ENCODE measurements around the gene TOR4A.

TOR4A gene

GRCh38 chr9:137281345-137282116 lies 4.0 kb downstream of the TOR4A start:
- Histone ChIP-seq H3K18ac (ENCODE audit: low read length) (peak overlapping the region; percentile 97), H3K4me3 (ENCODE audit: low read length in 2 of 2) (peak overlapping the region in 1 of 2 donors; percentile 81), H3K9ac (ENCODE audit: low read depth, low read length, poor library complexity) (peak overlapping the region; percentile 77), H3K27ac (replicated peaks; ENCODE audit: low read length) (no peak overlapping the region), H3K4me1 (ENCODE audit: control insufficient read depth in 2 of 2, insufficient read depth in 1 of 2, low read depth in 1 of 2, low read length in 2 of 2) (peaks cover 11 to 18% of the 10 kb centered on the region in 2 donors), H3K36me3 (replicated peaks in 1 of 2; ENCODE audit: control insufficient read depth in 2 of 2, insufficient read depth in 2 of 2, low read length in 2 of 2) (peaks cover 0 to 7% of the 10 kb centered on the region in 2 donors), H4K8ac (ENCODE audit: low read depth, low read length) (no peak overlapping the region), H2BK15ac (ENCODE audit: low read length) (peak overlapping the region; percentile 92), H2BK12ac (ENCODE audit: low read length) (no peak overlapping the region), H2BK120ac (ENCODE audit: low read depth, low read length) (peak overlapping the region; percentile 54), H3K4ac (ENCODE audit: low read length) (no peak overlapping the region), H2AFZ (ENCODE audit: low read length) (no peak overlapping the region), H3K4me2 (ENCODE audit: insufficient read depth, low read length, poor library complexity, severe bottlenecking) (peak overlapping the region; percentile 76), H3K27me3 (ENCODE audit: control insufficient read depth in 3 of 3, insufficient read depth in 3 of 3, low read depth in 1 of 3, low read length in 3 of 3) (peaks cover 0 to 39% (median 9%) of the 10 kb centered on the region in 3 experiments), H3K14ac (ENCODE audit: low read length) (peak overlapping the region; percentile 96), H2BK5ac (ENCODE audit: low read length) (no peak overlapping the region), H3K9me3 (replicated peaks in 1 of 2; ENCODE audit: control insufficient read depth in 2 of 2, insufficient read depth in 1 of 2, low read depth in 1 of 2, low read length in 2 of 2) (peaks cover 3 to 12% of the 10 kb centered on the region in 2 donors), H3K79me1 (ENCODE audit: low read depth, low read length) (peaks cover 5% of the 10 kb centered on the region), H4K91ac (ENCODE audit: low read depth, low read length, poor library complexity) (no peak overlapping the region), H3K23ac (ENCODE audit: low read depth, low read length, poor library complexity) (peak overlapping the region; percentile 31), H2AK5ac (ENCODE audit: low read depth, low read length) (peak overlapping the region; percentile 98)
- no CpG with 5 or more reads among the region's 39 CpGs for WGBS, 2 donors (ENCODE audit: extremely low coverage in 2 of 2, insufficient read length in 2 of 2, insufficient replicate concordance in 1 of 2)
- peak; percentile 37 for DNase-seq (ENCODE audit: low spot score)

GRCh38 chr9:137286975-137287383 lies 9.5 kb downstream of the TOR4A start:
- no CpG with 5 or more reads among the region's 14 CpGs for WGBS, 2 donors (ENCODE audit: extremely low coverage in 2 of 2, insufficient read length in 2 of 2, insufficient replicate concordance in 1 of 2)
- no peak overlapping the region for H4K91ac ChIP-seq (ENCODE audit: low read depth, low read length, poor library complexity)

GRCh38 chr9:137293094-137293481 lies 15.6 kb downstream of the TOR4A start:
- Histone ChIP-seq H3K4ac (ENCODE audit: low read length) (no peak overlapping the region), H3K9me3 (replicated peaks in 1 of 2; ENCODE audit: control insufficient read depth in 2 of 2, insufficient read depth in 1 of 2, low read depth in 1 of 2, low read length in 2 of 2) (peaks cover 0 to 10% of the 10 kb centered on the region in 2 donors), H2BK12ac (ENCODE audit: low read length) (no peak overlapping the region), H3K4me3 (ENCODE audit: low read length in 2 of 2) (no peak overlapping the region), H2AFZ (ENCODE audit: low read length) (peak overlapping the region; percentile 55), H4K91ac (ENCODE audit: low read depth, low read length, poor library complexity) (no peak overlapping the region), H3K23ac (ENCODE audit: low read depth, low read length, poor library complexity) (no peak overlapping the region), H2BK15ac (ENCODE audit: low read length) (no peak overlapping the region), H3K9ac (ENCODE audit: low read depth, low read length, poor library complexity) (no peak overlapping the region), H4K8ac (ENCODE audit: low read depth, low read length) (peak overlapping the region; percentile 65), H3K18ac (ENCODE audit: low read length) (peak overlapping the region; percentile 64), H3K36me3 (replicated peaks in 1 of 2; ENCODE audit: control insufficient read depth in 2 of 2, insufficient read depth in 2 of 2, low read length in 2 of 2) (peaks cover 0 to 3% of the 10 kb centered on the region in 2 donors), H3K79me1 (ENCODE audit: low read depth, low read length) (peaks cover 2% of the 10 kb centered on the region), H2AK5ac (ENCODE audit: low read depth, low read length) (no peak overlapping the region), H3K14ac (ENCODE audit: low read length) (no peak overlapping the region), H3K27me3 (ENCODE audit: control insufficient read depth in 3 of 3, insufficient read depth in 3 of 3, low read depth in 1 of 3, low read length in 3 of 3) (peaks cover 0 to 9% (median 2%) of the 10 kb centered on the region in 3 experiments), H2BK5ac (ENCODE audit: low read length) (no peak overlapping the region), H3K4me1 (ENCODE audit: control insufficient read depth in 2 of 2, insufficient read depth in 1 of 2, low read depth in 1 of 2, low read length in 2 of 2) (peaks cover 16 to 17% of the 10 kb centered on the region in 2 donors), H3K27ac (replicated peaks; ENCODE audit: low read length) (no peak overlapping the region), H3K4me2 (ENCODE audit: insufficient read depth, low read length, poor library complexity, severe bottlenecking) (no peak overlapping the region), H2BK120ac (ENCODE audit: low read depth, low read length) (no peak overlapping the region)
- no peak for DNase-seq (ENCODE audit: low spot score)
- WGBS, 2 donors (ENCODE audit: extremely low coverage in 2 of 2, insufficient read length in 2 of 2, insufficient replicate concordance in 1 of 2): no CpG with 5 or more reads among the region's 15 CpGs

More at GRCh38 chr9:137286975-137287383, 9.5 kb downstream of the TOR4A start:
- Histone ChIP-seq H3K18ac (ENCODE audit: low read length) (no peak overlapping the region), H3K23ac (ENCODE audit: low read depth, low read length, poor library complexity) (no peak overlapping the region), H3K14ac (ENCODE audit: low read length) (no peak overlapping the region), H2AFZ (ENCODE audit: low read length) (no peak overlapping the region), H3K9ac (ENCODE audit: low read depth, low read length, poor library complexity) (no peak overlapping the region), H2BK5ac (ENCODE audit: low read length) (no peak overlapping the region), H3K27me3 (ENCODE audit: control insufficient read depth in 3 of 3, insufficient read depth in 3 of 3, low read depth in 1 of 3, low read length in 3 of 3) (no peaks in the 10 kb centered on the region), H3K9me3 (replicated peaks in 1 of 2; ENCODE audit: control insufficient read depth in 2 of 2, insufficient read depth in 1 of 2, low read depth in 1 of 2, low read length in 2 of 2) (peaks cover 0 to 6% of the 10 kb centered on the region in 2 donors), H4K8ac (ENCODE audit: low read depth, low read length) (no peak overlapping the region), H3K36me3 (replicated peaks in 1 of 2; ENCODE audit: control insufficient read depth in 2 of 2, insufficient read depth in 2 of 2, low read length in 2 of 2) (no peaks in the 10 kb centered on the region), H2AK5ac (ENCODE audit: low read depth, low read length) (no peak overlapping the region), H3K4ac (ENCODE audit: low read length) (no peak overlapping the region), H3K4me3 (ENCODE audit: low read length in 2 of 2) (no peak overlapping the region), H2BK120ac (ENCODE audit: low read depth, low read length) (no peak overlapping the region), H3K4me1 (ENCODE audit: control insufficient read depth in 2 of 2, insufficient read depth in 1 of 2, low read depth in 1 of 2, low read length in 2 of 2) (no peaks in the 10 kb centered on the region), H3K4me2 (ENCODE audit: insufficient read depth, low read length, poor library complexity, severe bottlenecking) (no peak overlapping the region), H2BK12ac (ENCODE audit: low read length) (no peak overlapping the region), H3K27ac (replicated peaks; ENCODE audit: low read length) (no peak overlapping the region), H2BK15ac (ENCODE audit: low read length) (no peak overlapping the region), H3K79me1 (ENCODE audit: low read depth, low read length) (no peaks in the 10 kb centered on the region)
- DNase-seq (ENCODE audit: low spot score): no peak

- no peak overlapping the region for H3K18ac ChIP-seq (ENCODE audit: low read length)
- no peak overlapping the region for H3K4me3 ChIP-seq (ENCODE audit: low read length in 2 of 2)
- H3K4ac ChIP-seq (ENCODE audit: low read length): no peak overlapping the region
- no peak overlapping the region for H3K9ac ChIP-seq (ENCODE audit: low read depth, low read length, poor library complexity)
- no peak overlapping the region for H2BK15ac ChIP-seq (ENCODE audit: low read length)
- no peak overlapping the region for H4K8ac ChIP-seq (ENCODE audit: low read depth, low read length)
- no peak overlapping the region for H4K91ac ChIP-seq (ENCODE audit: low read depth, low read length, poor library complexity)
- H3K27me3 ChIP-seq (ENCODE audit: control insufficient read depth in 3 of 3, insufficient read depth in 3 of 3, low read depth in 1 of 3, low read length in 3 of 3): peaks cover 0 to 10% (median 2%) of the 10 kb centered on the region in 3 experiments
- H3K23ac ChIP-seq (ENCODE audit: low read depth, low read length, poor library complexity): no peak overlapping the region
- H2BK5ac ChIP-seq (ENCODE audit: low read length): no peak overlapping the region
- no peak overlapping the region for H3K14ac ChIP-seq (ENCODE audit: low read length)
- no CpG with 5 or more reads among the region's 29 CpGs for WGBS, 2 donors (ENCODE audit: extremely low coverage in 2 of 2, insufficient read length in 2 of 2, insufficient replicate concordance in 1 of 2)
- H2BK12ac ChIP-seq (ENCODE audit: low read length): no peak overlapping the region
- no peak overlapping the region for H3K27ac ChIP-seq (replicated peaks; ENCODE audit: low read length)
- no peak overlapping the region for H2BK120ac ChIP-seq (ENCODE audit: low read depth, low read length)
- H3K79me1 ChIP-seq (ENCODE audit: low read depth, low read length): peaks cover 2% of the 10 kb centered on the region
- H3K36me3 ChIP-seq (replicated peaks in 1 of 2; ENCODE audit: control insufficient read depth in 2 of 2, insufficient read depth in 2 of 2, low read length in 2 of 2): peaks cover 2 to 8% of the 10 kb centered on the region in 2 donors
- H3K4me1 ChIP-seq (ENCODE audit: control insufficient read depth in 2 of 2, insufficient read depth in 1 of 2, low read depth in 1 of 2, low read length in 2 of 2): peaks cover 21 to 22% of the 10 kb centered on the region in 2 donors
- H2AK5ac ChIP-seq (ENCODE audit: low read depth, low read length): no peak overlapping the region
- no peak overlapping the region for H2AFZ ChIP-seq (ENCODE audit: low read length)
- peaks cover 0 to 10% of the 10 kb centered on the region in 2 donors for H3K9me3 ChIP-seq (replicated peaks in 1 of 2; ENCODE audit: control insufficient read depth in 2 of 2, insufficient read depth in 1 of 2, low read depth in 1 of 2, low read length in 2 of 2)
- no peak for DNase-seq (ENCODE audit: low spot score)
- H3K4me2 ChIP-seq (ENCODE audit: insufficient read depth, low read length, poor library complexity, severe bottlenecking): no peak overlapping the region
Observed at GRCh38 chr9:137293482-137294090, 16.1 kb downstream of the TOR4A start.
